Dendritic cell treated with granulocyte-macrophage colony-stimulating factor and Interleukin-4, amounts not matched to agents 40 ng/mL and 50 ng/mL, for 4 days (primary cell): ENCODE results near the gene SLC37A1.

Experiments used
- H3K27ac Mint-ChIP-seq: one replicate; pipeline ENCODE4 v1.8.0; 2022; ENCODE audit warnings: mild to moderate bottlenecking, mixed read lengths
- H3K27me3 Mint-ChIP-seq: one replicate; pipeline ENCODE4 v1.8.0; 2022; ENCODE audit warnings: mild to moderate bottlenecking, mixed read lengths
- H3K36me3 Mint-ChIP-seq: one replicate; pipeline ENCODE4 v1.8.0; 2022; ENCODE audit warnings: low read depth, mixed read lengths
- H3K4me1 Mint-ChIP-seq: one replicate; pipeline ENCODE4 v1.8.0; 2022; ENCODE audit warnings: low read depth, mixed read lengths
- H3K4me3 Mint-ChIP-seq: one replicate; pipeline ENCODE4 v1.8.0; 2022; ENCODE audit warnings: mild to moderate bottlenecking, moderate library complexity, mixed read lengths
- H3K9me3 Mint-ChIP-seq: one replicate; pipeline ENCODE4 v1.8.0; 2022; ENCODE audit warnings: mixed read lengths
- intact Hi-C: fragments of 100-400 bp; cut with micrococcal nuclease; formaldehyde crosslinking; loops from one replicate; pipeline ENCODE4 v1.15.0; 2022

The SLC37A1 gene

GRCh38 chr21:42489991-42490390 lies 23.7 kb upstream of the SLC37A1 start:
- Mint-ChIP-seq H3K27me3 (peaks cover 21% of the 10 kb centered on the region), H3K9me3 (peaks cover 7% of the 10 kb centered on the region), H3K4me1 (no peaks in the 10 kb centered on the region), H3K27ac (no peak overlapping the region), H3K36me3 (no peaks in the 10 kb centered on the region), H3K4me3 (no peak overlapping the region)
- intact Hi-C loops, result no loop called here

DNA sequence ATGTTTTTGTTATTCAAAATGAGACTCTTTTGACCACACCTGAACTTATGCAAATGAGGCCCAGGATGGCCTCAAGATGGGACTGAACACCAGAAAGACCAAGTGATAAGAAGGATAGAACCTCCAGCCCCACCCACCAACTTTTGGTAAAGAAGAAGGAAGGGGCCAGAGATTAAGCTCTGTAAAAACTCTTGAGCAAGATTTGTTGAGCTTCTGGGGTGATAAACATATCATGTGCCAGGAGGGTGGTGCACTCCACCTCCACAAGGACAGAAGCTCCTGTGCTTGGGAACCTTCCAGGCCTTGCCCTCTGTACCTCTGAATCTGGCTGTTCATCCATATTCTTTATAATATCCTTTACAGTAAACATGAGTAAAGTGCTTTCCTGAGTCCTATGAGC lies 22.9 kb upstream of the SLC37A1 start:
- Mint-ChIP-seq H3K27ac (no peak overlapping the region), H3K4me3 (no peak overlapping the region), H3K4me1 (peaks cover 4% of the 10 kb centered on the region), H3K36me3 (no peaks in the 10 kb centered on the region), H3K27me3 (peaks cover 21% of the 10 kb centered on the region), H3K9me3 (peaks cover 7% of the 10 kb centered on the region)
- intact Hi-C loops, result no loop called here

DNA sequence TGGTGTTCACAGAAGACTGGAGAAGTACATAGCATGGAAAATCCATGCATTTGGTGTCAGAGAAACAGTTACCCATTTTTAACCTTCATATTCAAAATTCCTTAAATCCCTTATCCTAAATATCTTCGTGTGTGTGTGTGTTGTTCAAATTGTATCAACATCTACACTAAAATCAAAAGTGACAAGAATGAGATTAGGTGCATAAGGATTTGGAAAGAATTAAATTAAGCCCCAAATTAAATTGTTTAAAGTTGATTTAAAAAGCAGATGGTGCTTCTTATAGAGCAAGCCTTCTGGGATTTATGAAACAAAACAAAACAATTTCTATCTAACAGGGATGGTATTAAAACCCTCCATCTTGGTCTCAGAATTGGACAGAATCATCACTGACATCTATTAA lies 22.3 kb upstream of the SLC37A1 start:
- H3K4me3 Mint-ChIP-seq, result no peak overlapping the region
- H3K27ac Mint-ChIP-seq, result no peak overlapping the region
- peaks cover 9% of the 10 kb centered on the region for H3K4me1 Mint-ChIP-seq
- peaks cover 7% of the 10 kb centered on the region for H3K9me3 Mint-ChIP-seq
- peaks cover 20% of the 10 kb centered on the region for H3K27me3 Mint-ChIP-seq
- peaks cover 6% of the 10 kb centered on the region for H3K36me3 Mint-ChIP-seq
- intact Hi-C loops, result no loop called here

DNA sequence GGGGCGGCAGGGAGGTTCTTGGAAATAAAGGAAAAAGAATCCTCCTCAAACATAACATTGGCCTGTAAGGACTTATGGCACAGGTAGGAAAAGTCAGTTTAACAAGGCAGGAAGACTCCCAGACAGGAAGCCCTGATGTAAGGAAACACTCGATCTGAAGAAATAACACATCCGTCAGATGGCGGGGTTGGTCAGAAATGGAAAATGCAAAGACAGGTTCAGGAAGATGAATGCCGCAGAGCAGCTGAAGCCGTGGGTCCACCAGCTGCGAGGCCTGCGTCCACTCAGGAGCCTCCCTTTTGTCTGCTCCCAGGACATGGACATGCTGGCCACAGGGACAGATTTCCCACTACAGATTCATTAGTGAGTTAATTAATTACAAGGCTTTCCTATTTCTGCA lies 21.5 kb upstream of the SLC37A1 start:
- Mint-ChIP-seq H3K27me3 (peaks cover 17% of the 10 kb centered on the region), H3K27ac (no peak overlapping the region), H3K4me1 (peaks cover 16% of the 10 kb centered on the region), H3K9me3 (peaks cover 7% of the 10 kb centered on the region), H3K36me3 (peaks cover 10% of the 10 kb centered on the region), H3K4me3 (no peak overlapping the region)
- intact Hi-C loops, result no loop called here

- H3K9me3 Mint-ChIP-seq, result peaks cover 7% of the 10 kb centered on the region
- H3K27me3 Mint-ChIP-seq, result peaks cover 14% of the 10 kb centered on the region
- H3K4me1 Mint-ChIP-seq, result peaks cover 16% of the 10 kb centered on the region
- H3K36me3 Mint-ChIP-seq, result peaks cover 10% of the 10 kb centered on the region
- intact Hi-C loops, result no loop called here
- no peak overlapping the region for H3K27ac Mint-ChIP-seq
- no peak overlapping the region for H3K4me3 Mint-ChIP-seq
These were observed 20.3 kb upstream of the SLC37A1 start for GRCh38 chr21:42493109-42494060.

DNA sequence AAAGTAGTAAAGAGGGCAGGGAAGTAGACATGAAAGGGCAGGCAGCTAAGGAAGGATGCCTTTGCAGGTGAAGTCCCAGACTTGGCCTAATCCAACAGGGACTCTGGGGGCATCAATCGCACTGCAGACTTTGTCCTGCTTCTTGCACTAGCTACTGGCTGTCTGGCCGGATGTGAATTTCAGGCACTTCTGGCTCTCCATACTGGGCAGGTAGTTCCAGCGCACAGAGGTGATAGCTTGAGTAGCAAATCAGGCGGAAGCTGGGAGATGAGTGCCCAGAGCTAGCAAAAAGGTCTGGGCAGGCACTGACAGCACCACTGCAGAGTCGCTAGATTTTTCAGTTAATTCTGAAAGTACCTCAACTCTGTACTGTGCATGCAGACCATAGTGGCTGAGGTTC lies 18.6 kb upstream of the SLC37A1 start:
- H3K9me3 Mint-ChIP-seq, result no peaks in the 10 kb centered on the region
- intact Hi-C loops, result no loop called here
- peaks cover 16% of the 10 kb centered on the region for H3K4me1 Mint-ChIP-seq
- H3K27me3 Mint-ChIP-seq, result peaks cover 9% of the 10 kb centered on the region
- H3K27ac Mint-ChIP-seq, result no peak overlapping the region
- peaks cover 10% of the 10 kb centered on the region for H3K36me3 Mint-ChIP-seq
- no peak overlapping the region for H3K4me3 Mint-ChIP-seq

DNA sequence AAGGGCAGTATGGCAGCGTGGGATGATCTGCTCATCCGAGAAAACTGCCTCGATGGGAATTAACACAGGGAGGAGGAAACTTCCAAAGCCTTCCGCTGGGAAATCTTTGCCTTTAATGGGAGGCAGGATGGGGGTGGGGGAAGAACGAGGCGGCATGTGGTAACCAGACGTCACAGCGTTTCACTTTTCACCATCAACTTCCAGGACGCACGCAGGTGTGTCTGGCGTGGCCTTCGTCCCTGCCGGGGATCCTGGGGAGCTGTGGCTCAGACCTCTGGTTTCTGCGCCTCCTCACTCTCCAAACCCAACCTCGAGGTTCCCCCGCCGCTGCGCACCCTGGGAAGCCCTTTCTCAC lies 17.9 kb upstream of the SLC37A1 start:
- Mint-ChIP-seq H3K27ac (peak overlapping the region; percentile 82), H3K36me3 (peaks cover 10% of the 10 kb centered on the region), H3K4me3 (peak overlapping the region; percentile 97), H3K4me1 (peaks cover 16% of the 10 kb centered on the region), H3K9me3 (no peaks in the 10 kb centered on the region), H3K27me3 (peaks cover 9% of the 10 kb centered on the region)
- intact Hi-C loops, result no loop called here

DNA sequence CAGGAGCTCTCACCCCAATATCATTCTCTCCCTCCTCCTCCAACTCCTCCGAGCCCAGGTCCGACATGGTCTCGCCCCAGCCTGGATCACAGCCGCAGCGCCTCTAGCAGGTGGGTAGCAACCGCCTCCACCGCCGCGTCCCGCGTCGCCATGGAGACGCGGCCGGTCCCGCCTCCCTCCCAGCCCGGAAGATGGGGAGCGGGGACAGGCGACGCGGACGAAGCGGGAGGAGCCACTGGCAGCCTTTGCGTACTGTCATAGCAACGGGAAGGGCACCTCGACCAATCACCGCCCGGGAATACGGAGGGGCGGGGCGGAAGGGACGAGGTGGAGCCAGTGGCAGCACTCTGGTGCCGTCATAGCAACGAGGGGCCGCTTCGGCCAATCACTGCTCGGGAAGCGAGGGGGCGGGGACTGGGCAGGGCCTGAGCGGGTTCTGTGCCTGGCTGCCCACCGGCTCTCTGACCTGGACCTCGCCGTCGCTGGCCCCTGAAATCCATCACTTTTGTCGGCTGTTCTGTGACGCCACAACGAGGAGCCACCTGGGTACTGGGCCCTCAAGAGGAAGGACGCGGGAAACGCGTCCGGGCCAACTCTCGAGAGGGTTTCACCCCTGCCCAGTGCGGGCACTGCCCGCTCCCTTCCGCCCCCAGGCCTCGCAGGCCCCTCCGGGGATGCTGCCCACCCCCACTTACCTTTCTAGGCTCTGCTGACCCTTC lies 17.4 kb upstream of the SLC37A1 start, which contains the start of gene RSPH1:
RSPH1 (minus strand) TSS at position 105 of the 719 bp plus-strand sequence; CDS start at position 67, 38 bp downstream.
- no peaks in the 10 kb centered on the region for H3K9me3 Mint-ChIP-seq
- intact Hi-C loops, result no loop called here
- peak within 1 kb of the TSS; percentile 97 for H3K4me3 Mint-ChIP-seq
- peaks cover 10% of the 10 kb centered on the region for H3K36me3 Mint-ChIP-seq
- peak within 1 kb of the TSS; percentile 82 for H3K27ac Mint-ChIP-seq
- H3K27me3 Mint-ChIP-seq, result peaks cover 9% of the 10 kb centered on the region
- peaks cover 16% of the 10 kb centered on the region for H3K4me1 Mint-ChIP-seq

- Mint-ChIP-seq H3K4me1 (peaks cover 16% of the 10 kb centered on the region), H3K4me3 (peak overlapping the region; percentile 97), H3K36me3 (peaks cover 10% of the 10 kb centered on the region), H3K27ac (peak overlapping the region; percentile 82), H3K9me3 (no peaks in the 10 kb centered on the region), H3K27me3 (peaks cover 9% of the 10 kb centered on the region)
- intact Hi-C loops, result no loop called here
These were observed 16.8 kb upstream of the SLC37A1 start for GRCh38 chr21:42496839-42497202.

GRCh38 chr21:42498012-42498411 lies 15.6 kb upstream of the SLC37A1 start:
- H3K4me1 Mint-ChIP-seq, result peaks cover 16% of the 10 kb centered on the region
- intact Hi-C loops, result no loop called here
- H3K36me3 Mint-ChIP-seq, result peaks cover 10% of the 10 kb centered on the region
- peaks cover 4% of the 10 kb centered on the region for H3K27me3 Mint-ChIP-seq
- no peaks in the 10 kb centered on the region for H3K9me3 Mint-ChIP-seq
- no peak overlapping the region for H3K27ac Mint-ChIP-seq
- H3K4me3 Mint-ChIP-seq, result no peak overlapping the region

DNA sequence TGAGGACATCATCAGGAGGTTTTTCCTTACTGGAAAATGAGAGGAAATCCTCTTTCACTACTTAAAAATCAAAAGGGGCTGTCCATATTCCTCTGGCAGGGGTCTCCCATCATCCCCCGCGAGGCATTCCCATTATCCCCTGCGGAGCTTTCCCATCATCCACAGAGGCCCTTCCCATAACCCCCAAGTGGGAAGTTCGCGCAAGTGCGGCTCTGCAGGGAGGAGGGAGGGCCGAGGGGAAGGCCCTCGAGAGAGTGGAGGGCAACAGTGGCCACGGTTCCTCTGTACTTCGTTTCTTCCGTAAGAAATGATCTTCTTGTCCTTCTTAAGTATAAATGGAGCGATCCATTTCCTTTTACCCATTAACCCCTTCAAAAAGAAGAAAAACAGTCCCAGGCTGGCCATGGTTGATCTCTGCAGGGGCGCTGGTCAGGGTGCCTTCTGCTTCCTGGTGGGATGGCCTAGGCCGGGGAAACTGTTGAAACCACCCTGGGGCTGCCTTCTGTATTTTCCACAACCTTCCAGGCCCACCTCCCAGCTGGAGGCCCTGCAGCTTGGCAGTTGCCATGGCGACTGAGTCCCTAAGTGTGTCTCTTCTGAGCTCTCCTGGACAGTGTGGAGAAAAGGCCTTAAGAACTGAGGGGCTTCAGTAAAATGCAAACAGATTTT lies 14.1 kb upstream of the SLC37A1 start:
- no peak overlapping the region for H3K27ac Mint-ChIP-seq
- intact Hi-C loops, result no loop called here
- peaks cover 10% of the 10 kb centered on the region for H3K36me3 Mint-ChIP-seq
- no peak overlapping the region for H3K4me3 Mint-ChIP-seq
- H3K9me3 Mint-ChIP-seq, result no peaks in the 10 kb centered on the region
- peaks cover 24% of the 10 kb centered on the region for H3K4me1 Mint-ChIP-seq
- peaks cover 4% of the 10 kb centered on the region for H3K27me3 Mint-ChIP-seq

DNA sequence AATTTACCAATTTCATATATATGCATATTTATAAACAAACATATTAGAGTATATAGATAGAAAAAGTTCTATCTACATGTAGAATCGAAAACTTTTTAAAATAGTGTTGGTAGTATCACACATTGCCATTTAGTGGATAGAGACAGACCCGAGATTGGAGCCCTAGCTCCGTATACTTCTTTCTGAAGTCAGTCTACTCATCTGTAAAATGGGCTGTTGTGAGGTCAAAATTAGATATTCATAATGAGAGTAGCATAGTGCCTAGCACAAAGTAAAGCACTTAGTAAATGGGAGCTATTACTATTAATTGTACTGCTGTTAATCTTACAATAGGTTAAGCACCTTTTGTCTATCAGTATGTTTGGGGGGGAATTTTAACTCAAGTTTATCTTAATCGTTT lies 13.4 kb upstream of the SLC37A1 start:
- intact Hi-C loops, result no loop called here

GRCh38 chr21:42500736-42501135 lies 12.9 kb upstream of the SLC37A1 start:
- H3K27ac Mint-ChIP-seq, result no peak overlapping the region
- peaks cover 29% of the 10 kb centered on the region for H3K4me1 Mint-ChIP-seq
- no peak overlapping the region for H3K4me3 Mint-ChIP-seq
- intact Hi-C loops, result no loop called here
- H3K36me3 Mint-ChIP-seq, result peaks cover 10% of the 10 kb centered on the region
- H3K9me3 Mint-ChIP-seq, result no peaks in the 10 kb centered on the region
- no peaks in the 10 kb centered on the region for H3K27me3 Mint-ChIP-seq

More for the DNA sequence above, 13.4 kb upstream of the SLC37A1 start:
- Mint-ChIP-seq H3K4me3 (no peak overlapping the region), H3K9me3 (no peaks in the 10 kb centered on the region), H3K27me3 (no peaks in the 10 kb centered on the region), H3K4me1 (peaks cover 30% of the 10 kb centered on the region), H3K36me3 (peaks cover 10% of the 10 kb centered on the region), H3K27ac (no peak overlapping the region)

GRCh38 chr21:42503711-42504110 lies 9.9 kb upstream of the SLC37A1 start:
- Mint-ChIP-seq H3K4me3 (no peak overlapping the region), H3K9me3 (no peaks in the 10 kb centered on the region), H3K27ac (no peak overlapping the region), H3K27me3 (no peaks in the 10 kb centered on the region), H3K36me3 (no peaks in the 10 kb centered on the region), H3K4me1 (peaks cover 17% of the 10 kb centered on the region)
- intact Hi-C loops, result no loop called here
